CD4-positive, alpha-beta memory T cell (primary cell): ENCODE measurements around the gene C19orf44. TPM values are rescaled to one million over a fixed set of nuclear protein-coding genes. Genes with fewer than 3 reads are reported as not detected.

Experiments
- CTCF ChIA-PET: fragments of 350-600 bp; sonication (Branson Sonifier 250); formaldehyde crosslinking; loops from one replicate; lab custom pipeline; 2021; ENCODE audit warnings: inconsistent platforms; ENCODE audit not compliant: partially characterized antibody; lab: Charles Lee
- POLR2A ChIA-PET: fragments of 350-600 bp; sonication (Branson Sonifier 250); formaldehyde crosslinking; loops from one replicate; lab custom pipeline; 2021; ENCODE audit not compliant: partially characterized antibody; lab: Charles Lee
- DNase-seq, 5 donors: peaks; one replicate each; pipeline versions ENCODE4 v3.0.0 to v3.0.0-alpha.2; 2020 to 2022; ENCODE audit warnings: mixed read lengths in 1 of 5
- H3K27ac ChIP-seq: one replicate; pipeline ENCODE4 v1.7.0; 2013; ENCODE audit warnings: low read depth, low read length
- H3K27me3 ChIP-seq: 2 replicates; pipeline ENCODE4 v1.7.0; 2013; ENCODE audit warnings: mild to moderate bottlenecking, low read length, moderate library complexity; ENCODE audit not compliant: insufficient read depth
- H3K36me3 ChIP-seq: 2 replicates; pipeline ENCODE4 v1.7.0; 2013; ENCODE audit warnings: mild to moderate bottlenecking, low read length, moderate library complexity; ENCODE audit not compliant: insufficient read depth
- H3K4me1 ChIP-seq: 2 replicates; pipeline ENCODE4 v1.7.0; 2013; ENCODE audit warnings: mild to moderate bottlenecking, low read length, moderate library complexity; ENCODE audit not compliant: insufficient read depth
- H3K4me3 ChIP-seq, 2 donors: one replicate each; pipeline ENCODE4 v1.7.0; 2013; ENCODE audit warnings: low read length in 2 of 2, mild to moderate bottlenecking in 1 of 2
- H3K9me3 ChIP-seq, 2 donors: one replicate each; pipeline ENCODE4 v1.7.0; 2013; ENCODE audit warnings: low read length in 2 of 2, control low read depth in 1 of 2; ENCODE audit not compliant: control insufficient read depth in 1 of 2
- H3K27ac Mint-ChIP-seq, 7 donors: one replicate each; pipeline ENCODE4 v1.8.0; 2020 to 2021; ENCODE audit warnings: mixed read lengths in 7 of 7, mild to moderate bottlenecking in 6 of 7, inconsistent platforms in 3 of 7, moderate library complexity in 3 of 7
- H3K27me3 Mint-ChIP-seq, 2 donors: one replicate each; pipeline ENCODE4 v1.8.0; 2020 to 2021; ENCODE audit warnings: mixed read lengths in 2 of 2
- H3K36me3 Mint-ChIP-seq, 2 donors: one replicate each; pipeline ENCODE4 v1.8.0; 2020 to 2021; ENCODE audit warnings: mixed read lengths in 2 of 2, inconsistent platforms in 1 of 2, mild to moderate bottlenecking in 1 of 2
- H3K4me1 Mint-ChIP-seq, 4 donors: one replicate each; pipeline ENCODE4 v1.8.0; 2020 to 2021; ENCODE audit warnings: mixed read lengths in 4 of 4, mild to moderate bottlenecking in 1 of 4
- H3K4me3 Mint-ChIP-seq, 8 donors: one replicate each; pipeline ENCODE4 v1.8.0; 2020 to 2021; ENCODE audit warnings: mixed read lengths in 8 of 8, mild to moderate bottlenecking in 7 of 8, moderate library complexity in 6 of 8, inconsistent platforms in 3 of 8
- H3K9me3 Mint-ChIP-seq, 8 donors: one replicate each; pipeline ENCODE4 v1.8.0; 2020 to 2021; ENCODE audit warnings: mixed read lengths in 8 of 8, mild to moderate bottlenecking in 5 of 8, inconsistent platforms in 3 of 8, moderate library complexity in 1 of 8
- intact Hi-C: fragments of 100-400 bp; cut with micrococcal nuclease; formaldehyde crosslinking; loops from one replicate; pipeline ENCODE4 v1.15.1; 2023
- polyA plus RNA-seq, 2 donors: library from polyadenylated mRNA; unstranded; fragments of 300-500 nt; fragmentation: Illumina TruSeq; gene quantifications; one replicate each; pipeline ENCODE4 v1.2.3, GENCODE V29; 2021
- total RNA-seq, 2 experiments: library from RNA; stranded (reverse); gene quantifications; one replicate each; pipeline ENCODE4 v1.2.3, GENCODE V29; 2021

The C19orf44 gene
- total and polyA plus RNA-seq, 4 experiments from 2014 or later = 0.38 to 6.7 (median 3.1) TPM

DNA sequence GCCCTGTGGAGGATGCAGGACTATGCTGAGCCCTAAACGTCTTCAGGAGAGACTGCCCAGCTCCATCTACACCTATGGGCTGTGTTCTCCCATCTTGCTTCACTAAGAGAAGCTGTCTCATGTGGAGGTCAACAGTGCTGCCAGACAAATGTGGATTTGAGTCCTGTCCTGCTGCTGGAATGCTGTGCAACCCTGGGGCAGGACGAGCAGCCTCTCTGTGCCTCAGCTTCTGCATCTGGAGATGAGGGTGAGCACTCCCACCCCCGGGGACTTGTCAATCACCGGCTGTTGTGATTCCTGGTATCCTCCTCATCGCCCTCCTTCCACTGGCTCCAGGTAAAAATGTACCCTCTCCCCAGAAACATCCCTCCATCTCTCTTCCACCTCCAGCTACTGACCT lies 40.7 kb upstream of the C19orf44 start:
- Mint-ChIP-seq H3K4me1 (peaks cover 35 to 60% (median 50%) of the 10 kb centered on the region in 4 donors), H3K27me3 (no peaks in the 10 kb centered on the region), H3K27ac (peak overlapping the region in 3 of 7 donors; percentile 5 to 79 (median 58)), H3K36me3 (no peaks in the 10 kb centered on the region), H3K4me3 (no peak overlapping the region), H3K9me3 (no peaks in the 10 kb centered on the region)
- intact Hi-C loops = no loop called here
- H3K4me3 ChIP-seq = no peak overlapping the region
- no peaks in the 10 kb centered on the region for H3K27me3 ChIP-seq
- no peaks in the 10 kb centered on the region for H3K36me3 ChIP-seq
- DNase-seq = no peak
- no peaks in the 10 kb centered on the region for H3K9me3 ChIP-seq
- H3K4me1 ChIP-seq = peaks cover 19% of the 10 kb centered on the region
- H3K27ac ChIP-seq = no peak overlapping the region
- CTCF ChIA-PET = no interaction called here
- POLR2A ChIA-PET = no interaction called here

DNA sequence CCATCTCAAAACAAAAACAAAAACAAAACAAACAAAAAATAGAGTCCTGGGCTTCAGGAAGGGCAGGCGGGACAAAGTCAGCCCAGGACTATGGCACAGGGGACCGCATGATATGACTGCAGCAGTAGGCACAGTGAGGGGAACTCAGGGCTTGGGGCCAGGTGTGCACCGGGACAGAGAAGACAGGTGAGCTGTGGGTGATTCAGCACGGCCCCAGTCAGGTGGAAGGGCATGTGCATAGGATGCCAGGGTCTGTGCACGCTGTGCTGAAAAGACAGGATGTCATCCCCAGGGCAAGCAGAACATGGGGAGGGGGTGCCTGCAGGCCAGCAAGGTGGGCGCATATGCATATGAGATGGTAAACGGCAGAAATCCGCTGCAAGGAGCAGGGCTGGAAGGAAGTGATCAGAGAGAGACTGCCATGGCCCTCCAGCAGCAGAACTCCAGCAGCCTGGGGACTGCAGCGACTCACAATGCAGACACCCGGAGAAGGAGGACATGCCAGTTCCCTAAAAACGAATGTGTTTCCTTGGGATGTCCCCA lies 39.5 kb upstream of the C19orf44 start:
- no peaks in the 10 kb centered on the region for H3K9me3 ChIP-seq
- H3K4me3 ChIP-seq = no peak overlapping the region
- H3K9me3 Mint-ChIP-seq = no peaks in the 10 kb centered on the region
- H3K4me1 ChIP-seq = peaks cover 19% of the 10 kb centered on the region
- ChIA-PET POLR2A (no interaction called here), CTCF (no interaction called here)
- H3K36me3 Mint-ChIP-seq = no peaks in the 10 kb centered on the region
- H3K27ac Mint-ChIP-seq = peak overlapping the region in 5 of 7 donors; percentile 19 to 85 (median 48)
- H3K27me3 ChIP-seq = no peaks in the 10 kb centered on the region
- peak overlapping the region in 4 of 8 donors; percentile 28 to 57 (median 40) for H3K4me3 Mint-ChIP-seq
- intact Hi-C loops = no loop called here
- no peak for DNase-seq
- H3K27me3 Mint-ChIP-seq = no peaks in the 10 kb centered on the region
- no peaks in the 10 kb centered on the region for H3K36me3 ChIP-seq
- H3K4me1 Mint-ChIP-seq = peaks cover 33 to 65% (median 48%) of the 10 kb centered on the region in 4 donors
- H3K27ac ChIP-seq = no peak overlapping the region

DNA sequence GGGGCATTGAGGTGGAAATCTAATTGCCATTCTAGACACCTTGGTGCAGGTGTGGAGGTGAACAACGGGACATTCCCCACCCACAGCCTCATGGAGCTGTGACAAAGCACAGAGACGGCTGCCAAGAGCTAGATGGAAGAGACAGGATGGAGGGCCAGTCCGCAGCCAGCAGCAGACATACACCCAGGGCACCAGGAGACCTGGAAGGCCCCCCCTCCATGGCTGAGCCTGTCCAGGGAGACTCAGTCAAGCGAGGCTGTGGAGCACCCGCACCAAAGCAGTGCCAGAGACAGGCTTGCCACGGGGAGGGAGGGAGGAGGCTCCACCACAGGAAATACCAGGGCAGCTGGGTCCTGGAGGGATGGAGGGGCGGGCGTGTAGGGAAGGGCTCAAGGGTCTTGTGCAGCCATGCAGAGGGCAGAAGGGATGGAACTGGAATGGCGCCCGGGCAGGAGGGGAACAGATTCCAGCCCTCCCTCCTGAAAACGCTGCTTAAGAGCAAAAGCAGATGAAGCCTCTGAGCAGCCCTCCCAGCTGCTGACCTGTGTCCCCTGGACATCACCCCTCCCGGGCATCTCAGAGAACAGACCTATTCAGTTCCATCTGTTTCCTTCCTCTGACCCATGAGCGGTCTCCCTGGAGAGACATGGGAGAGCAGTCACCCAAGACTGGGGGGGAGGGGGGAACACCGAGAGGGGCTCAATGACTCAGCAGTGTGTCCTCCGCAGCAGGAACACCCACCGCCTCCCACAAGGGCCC lies 38.8 kb upstream of the C19orf44 start:
- intact Hi-C loops = no loop called here
- Histone ChIP-seq H3K27me3 (no peaks in the 10 kb centered on the region), H3K9me3 (no peaks in the 10 kb centered on the region), H3K4me3 (no peak overlapping the region), H3K36me3 (no peaks in the 10 kb centered on the region), H3K4me1 (peaks cover 19% of the 10 kb centered on the region), H3K27ac (no peak overlapping the region)
- Mint-ChIP-seq H3K27ac (peak overlapping the region in 4 of 7 donors; percentile 29 to 85 (median 60)), H3K27me3 (no peaks in the 10 kb centered on the region), H3K36me3 (no peaks in the 10 kb centered on the region), H3K4me1 (peaks cover 33 to 68% (median 50%) of the 10 kb centered on the region in 4 donors), H3K9me3 (no peaks in the 10 kb centered on the region), H3K4me3 (peak overlapping the region in 6 of 8 donors; percentile 28 to 63 (median 53))
- ChIA-PET CTCF (no interaction called here), POLR2A (no interaction called here)
- DNase-seq = no peak

GRCh38 chr19:16457954-16458331 lies 38.3 kb upstream of the C19orf44 start:
- no peaks in the 10 kb centered on the region for H3K27me3 Mint-ChIP-seq
- Histone ChIP-seq H3K4me1 (peaks cover 22% of the 10 kb centered on the region), H3K27me3 (no peaks in the 10 kb centered on the region), H3K27ac (no peak overlapping the region), H3K9me3 (no peaks in the 10 kb centered on the region), H3K36me3 (no peaks in the 10 kb centered on the region), H3K4me3 (no peak overlapping the region)
- POLR2A ChIA-PET = no interaction called here
- H3K27ac Mint-ChIP-seq = peak overlapping the region in 4 of 7 donors; percentile 6 to 55 (median 33)
- H3K36me3 Mint-ChIP-seq = no peaks in the 10 kb centered on the region
- CTCF ChIA-PET = no interaction called here
- peak overlapping the region in 1 of 8 donors; percentile 14 for H3K4me3 Mint-ChIP-seq
- DNase-seq = no peak
- H3K9me3 Mint-ChIP-seq = no peaks in the 10 kb centered on the region
- H3K4me1 Mint-ChIP-seq = peaks cover 33 to 68% (median 50%) of the 10 kb centered on the region in 4 donors
- intact Hi-C loops = no loop called here

- peak overlapping the region in 3 of 8 donors; percentile 1 to 26 (median 21) for H3K4me3 Mint-ChIP-seq
- Histone ChIP-seq H3K27me3 (no peaks in the 10 kb centered on the region), H3K9me3 (no peaks in the 10 kb centered on the region), H3K36me3 (no peaks in the 10 kb centered on the region), H3K4me3 (no peak overlapping the region), H3K4me1 (peaks cover 29% of the 10 kb centered on the region), H3K27ac (no peak overlapping the region)
- intact Hi-C loops = no loop called here
- no peaks in the 10 kb centered on the region for H3K9me3 Mint-ChIP-seq
- ChIA-PET CTCF (no interaction called here), POLR2A (no interaction called here)
- no peak for DNase-seq
- H3K27ac Mint-ChIP-seq = peak overlapping the region in 6 of 7 donors; percentile 6 to 77 (median 22)
- H3K36me3 Mint-ChIP-seq = peaks cover 0 to 3% of the 10 kb centered on the region in 2 donors
- no peaks in the 10 kb centered on the region for H3K27me3 Mint-ChIP-seq
- peaks cover 41 to 74% (median 56%) of the 10 kb centered on the region in 4 donors for H3K4me1 Mint-ChIP-seq
These were observed 37.5 kb upstream of the C19orf44 start for GRCh38 chr19:16458391-16459341.

DNA sequence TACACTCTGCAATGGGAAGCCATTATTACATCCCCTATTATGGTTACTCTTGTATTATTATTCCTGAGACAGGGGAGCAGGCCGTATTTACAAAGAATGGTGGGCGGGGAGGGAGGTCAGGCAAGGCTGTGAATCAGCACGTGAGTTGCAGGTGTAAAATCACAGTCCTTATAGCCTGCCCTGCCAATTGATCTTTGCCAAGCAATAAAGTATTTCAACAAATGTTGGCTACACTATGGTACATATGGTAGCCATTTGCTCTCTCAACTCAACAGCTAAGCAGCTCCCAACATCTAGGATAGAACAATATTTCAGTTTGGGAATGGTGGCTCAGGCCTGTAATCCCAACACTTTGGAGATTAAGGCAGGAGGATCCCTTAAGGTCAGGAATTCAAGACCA lies 36.5 kb upstream of the C19orf44 start:
- Histone ChIP-seq H3K36me3 (no peaks in the 10 kb centered on the region), H3K27me3 (no peaks in the 10 kb centered on the region), H3K9me3 (no peaks in the 10 kb centered on the region), H3K27ac (no peak overlapping the region), H3K4me1 (peaks cover 39% of the 10 kb centered on the region), H3K4me3 (no peak overlapping the region)
- H3K9me3 Mint-ChIP-seq = no peaks in the 10 kb centered on the region
- intact Hi-C loops = no loop called here
- POLR2A ChIA-PET = no interaction called here
- no peak for DNase-seq
- CTCF ChIA-PET = no interaction called here
- peaks cover 37 to 75% (median 49%) of the 10 kb centered on the region in 4 donors for H3K4me1 Mint-ChIP-seq
- peak overlapping the region in 1 of 7 donors; percentile 48 for H3K27ac Mint-ChIP-seq
- no peaks in the 10 kb centered on the region for H3K27me3 Mint-ChIP-seq
- no peak overlapping the region for H3K4me3 Mint-ChIP-seq
- peaks cover 0 to 4% of the 10 kb centered on the region in 2 donors for H3K36me3 Mint-ChIP-seq

DNA sequence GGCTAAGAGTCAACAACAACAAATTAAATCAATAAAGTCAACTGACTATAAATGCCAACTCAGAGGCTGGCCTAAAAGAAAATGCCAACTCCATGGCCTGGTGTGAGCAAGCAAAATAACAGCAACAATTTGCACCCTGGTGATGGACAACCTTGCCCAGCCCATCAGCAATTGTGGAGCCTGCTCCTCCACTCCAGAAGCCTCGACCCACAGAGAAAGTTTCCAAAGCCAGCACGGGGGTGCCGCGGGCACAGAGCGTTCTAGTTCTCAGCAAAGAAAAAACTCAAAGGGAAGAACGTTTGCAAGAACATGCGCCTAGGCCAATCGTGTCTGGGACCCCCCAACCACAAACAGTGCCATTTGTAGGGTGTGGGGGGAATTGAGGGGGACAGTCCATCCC lies 35.7 kb upstream of the C19orf44 start:
- no peak overlapping the region for H3K27ac ChIP-seq
- H3K27me3 Mint-ChIP-seq = no peaks in the 10 kb centered on the region
- no peak for DNase-seq
- POLR2A ChIA-PET = no interaction called here
- H3K36me3 ChIP-seq = no peaks in the 10 kb centered on the region
- no peak overlapping the region for H3K27ac Mint-ChIP-seq
- intact Hi-C loops = no loop called here
- peaks cover 0 to 4% of the 10 kb centered on the region in 2 donors for H3K36me3 Mint-ChIP-seq
- H3K4me1 Mint-ChIP-seq = peaks cover 37 to 75% (median 51%) of the 10 kb centered on the region in 4 donors
- no peaks in the 10 kb centered on the region for H3K9me3 ChIP-seq
- H3K4me1 ChIP-seq = peaks cover 39% of the 10 kb centered on the region
- CTCF ChIA-PET = no interaction called here
- H3K4me3 ChIP-seq = no peak overlapping the region
- H3K27me3 ChIP-seq = no peaks in the 10 kb centered on the region
- H3K4me3 Mint-ChIP-seq = no peak overlapping the region
- H3K9me3 Mint-ChIP-seq = no peaks in the 10 kb centered on the region
